HepG2 (cell line): ENCODE data around the gene INTU. TPM values are rescaled to one million over a fixed set of nuclear protein-coding genes. Genes with fewer than 3 reads are reported as not detected.

Experiments
- ATAC-seq: fragments of 200-7000 bp; cut with Tn5 transposase; 3 replicates; pipeline ENCODE4 v1.9.1; 2020; ENCODE audit warnings: mild to moderate bottlenecking, moderate library complexity
- BruUV-seq: library from RNA; stranded (reverse); fragments of 400-500 nt; replicated peaks from 2 replicates; lab custom pipeline; 2021; lab: Mats Ljungman, UMichigan
- CTCF ChIA-PET: fragments of 300-600 bp; formaldehyde crosslinking; extraction: SDS; loops from one replicate; lab custom pipeline; 2021; ENCODE audit warnings: low total read pairs, inconsistent platforms, low intra/inter-chr PET ratio; lab: Yijun Ruan, JAX
- POLR2A ChIA-PET: fragments of 350-600 bp; sonication (Branson Sonifier 250); formaldehyde crosslinking; loops from one replicate; lab custom pipeline; 2020; ENCODE audit warnings: antibody characterized with exemption, inconsistent platforms; lab: Yijun Ruan, JAX
- DNase-seq: peaks from one replicate; pipeline ENCODE4 v3.0.0-alpha.2; 2015; ENCODE audit warnings: low spot score
- FAIRE-seq: peaks from 3 replicates; lab custom pipeline; 2011; peaks lifted over from hg19 to GRCh38; lab: Jason Lieb, UNC
- H2AFZ ChIP-seq: one replicate; pipeline ENCODE4 v1.6.1; 2011; ENCODE audit warnings: low read length, inconsistent platforms
- H3K27ac ChIP-seq: fragments of 300-600 bp; 3 replicates; pipeline ENCODE4 v1.8.0; 2011; ENCODE audit warnings: mixed run types, mild to moderate bottlenecking, mixed read lengths, low read length, inconsistent platforms; ENCODE audit not compliant: insufficient read depth; ENCODE audit errors: extremely low read length
- H3K27me3 ChIP-seq, 2 experiments: fragments of 200-600 bp in 1 of 2; 2 replicates in 1 of 2; 3 replicates in 1 of 2; pipeline versions ENCODE4 v1.6.0 to v1.8.0; 2011; ENCODE audit warnings: low read length in 2 of 2, mild to moderate bottlenecking in 2 of 2, moderate library complexity in 2 of 2, inconsistent platforms in 1 of 2; ENCODE audit not compliant: insufficient read depth in 2 of 2, control insufficient read depth in 1 of 2
- H3K36me3 ChIP-seq, 2 experiments: fragments of 200-600 bp in 1 of 2; replicated peaks in 1 of 2; 2 replicates in 1 of 2; 3 replicates in 1 of 2; pipeline versions ENCODE4 v1.5.1 to v1.8.0; 2011; ENCODE audit warnings: low read length in 2 of 2, inconsistent platforms in 1 of 2; ENCODE audit not compliant: insufficient read depth in 2 of 2, control insufficient read depth in 1 of 2
- H3K4me1 ChIP-seq: 2 replicates; pipeline ENCODE4 v1.5.1; 2012; ENCODE audit warnings: low read length, inconsistent platforms; ENCODE audit not compliant: insufficient read depth
- H3K4me2 ChIP-seq: 2 replicates; pipeline ENCODE4 v1.6.0; 2011; ENCODE audit warnings: low read depth, low read length, inconsistent platforms
- H3K4me3 ChIP-seq, 3 experiments: fragments of 200-600 bp in 1 of 3; sonication (generic), shearing (Covaris generic) in 1 of 3; replicated peaks in 1 of 3; 2 replicates each; pipeline ENCODE4 v1.5.1; 2011 to 2016; ENCODE audit warnings: low read length in 3 of 3, inconsistent platforms in 2 of 3, low read depth in 2 of 3, mild to moderate bottlenecking in 2 of 3, control low read depth in 1 of 3, mixed read lengths in 1 of 3; ENCODE audit not compliant: insufficient read depth in 1 of 3
- H3K79me2 ChIP-seq: one replicate; pipeline ENCODE4 v1.6.1; 2011; ENCODE audit warnings: low read length, inconsistent platforms; ENCODE audit not compliant: insufficient read depth
- H3K9ac ChIP-seq: 2 replicates; pipeline ENCODE4 v1.6.0; 2011; ENCODE audit warnings: mild to moderate bottlenecking, low read depth, low read length, inconsistent platforms; ENCODE audit not compliant: insufficient read depth
- H3K9me3 ChIP-seq: 2 replicates; pipeline ENCODE4 v1.5.1; 2012; ENCODE audit warnings: mild to moderate bottlenecking, low read length
- H4K20me1 ChIP-seq: 2 replicates; pipeline ENCODE4 v1.6.0; 2011; ENCODE audit warnings: inconsistent platforms, mild to moderate bottlenecking, low read length, moderate library complexity; ENCODE audit not compliant: insufficient read depth
- ASH2L ChIP-seq: fragments of 300-600, 200-600 bp; sonication (generic); IDR thresholded peaks from 2 replicates; pipeline ENCODE4 v1.7.0; 2017; ENCODE audit warnings: low read depth, mild to moderate bottlenecking, moderate library complexity, mixed read lengths, low read length; ENCODE audit not compliant: insufficient read length
- BCL3 ChIP-seq: sonication (generic); formaldehyde crosslinking; IDR thresholded peaks from 2 replicates; pipeline ENCODE4 v1.5.1; 2020; ENCODE audit warnings: mild to moderate bottlenecking, missing genetic modification reagents, moderate library complexity
- HIVEP1 ChIP-seq: sonication (generic); formaldehyde crosslinking; IDR thresholded peaks from 2 replicates; pipeline ENCODE4 v1.4.0; 2020; ENCODE audit warnings: mild to moderate bottlenecking, missing genetic modification reagents
- HMG20B ChIP-seq: conservative IDR thresholded peaks from 2 replicates; pipeline ENCODE4 v1.6.1; 2016; ENCODE audit warnings: missing genetic modification reagents, missing compliant biosample characterization
- MED8 ChIP-seq: sonication (generic); formaldehyde crosslinking; IDR thresholded peaks from 2 replicates; pipeline ENCODE4 v1.8.1; 2023; ENCODE audit warnings: mild to moderate bottlenecking, missing genetic modification reagents; ENCODE audit not compliant: insufficient replicate concordance
- NFYB ChIP-seq: sonication (generic); formaldehyde crosslinking; IDR thresholded peaks from 2 replicates; pipeline ENCODE4 v1.4.0; 2020; ENCODE audit warnings: missing genetic modification reagents
- RORA ChIP-seq: sonication (generic); formaldehyde crosslinking; IDR thresholded peaks from 2 replicates; pipeline ENCODE4 v1.5.0; 2020; ENCODE audit warnings: mild to moderate bottlenecking, missing genetic modification reagents, moderate library complexity
- SMC3 ChIP-seq: IDR thresholded peaks from 2 replicates; pipeline ENCODE4 v1.6.1; 2011; ENCODE audit warnings: low read length, improper control_type of control experiment
- SSRP1 ChIP-seq: IDR thresholded peaks from 2 replicates; pipeline ENCODE4 v1.6.1; 2016; ENCODE audit warnings: control low read depth
- STAG1 ChIP-seq: sonication (generic); formaldehyde crosslinking; IDR thresholded peaks from 2 replicates; pipeline ENCODE4 v1.4.0; 2020; ENCODE audit warnings: missing genetic modification reagents
- U2AF1 ChIP-seq: fragments of 200-400 bp; formaldehyde crosslinking; optimal IDR thresholded peaks from 2 replicates; pipeline ENCODE3; 2017; ENCODE audit warnings: mild to moderate bottlenecking, low read depth, low read length
- ZBTB2 ChIP-seq: sonication (generic); formaldehyde crosslinking; IDR thresholded peaks from 2 replicates; pipeline ENCODE4 v1.8.0; 2022; ENCODE audit warnings: low read depth, missing genetic modification reagents
- ZNF335 ChIP-seq: sonication (generic); formaldehyde crosslinking; IDR thresholded peaks from 2 replicates; pipeline ENCODE4 v1.4.0; 2020; ENCODE audit warnings: missing genetic modification reagents
- ZNF460 ChIP-seq: sonication (generic); formaldehyde crosslinking; IDR thresholded peaks from 2 replicates; pipeline ENCODE4 v1.5.1; 2020; ENCODE audit warnings: missing genetic modification reagents, mild to moderate bottlenecking, borderline replicate concordance
- ZNF513 ChIP-seq: sonication (generic); formaldehyde crosslinking; conservative IDR thresholded peaks from 2 replicates; pipeline ENCODE4 v1.5.0; 2020; ENCODE audit warnings: missing genetic modification reagents
- ZNF589 ChIP-seq: sonication (generic); formaldehyde crosslinking; conservative IDR thresholded peaks from 2 replicates; pipeline ENCODE4 v1.8.0; 2022; ENCODE audit warnings: mild to moderate bottlenecking, moderate library complexity, missing genetic modification reagents
- ZNF644 ChIP-seq: IDR thresholded peaks from 2 replicates; pipeline ENCODE4 v1.6.1; 2016; ENCODE audit warnings: low read depth
- ZNF775 ChIP-seq: sonication (generic); formaldehyde crosslinking; IDR thresholded peaks from 2 replicates; pipeline ENCODE4 v1.4.0; 2020; ENCODE audit warnings: missing genetic modification reagents, mild to moderate bottlenecking, moderate library complexity, borderline replicate concordance
- WGBS: methylation state at CpG from one replicate; pipeline ENCODE4 v1.1.6; 2017; ENCODE audit warnings: low lambda C conversion rate; 5-methylcytosine and 5-hydroxymethylcytosine counted together
- in situ Hi-C: cut with HindIII; loops from 2 replicates; pipeline ENCODE4 v1.10.0; 2017; ENCODE audit warnings: low pct_unique_long_range_greater_than_20kb; ENCODE audit not compliant: extremely low pct_ligation_motif_present
- intact Hi-C: fragments of 100-400 bp; cut with micrococcal nuclease; formaldehyde crosslinking; loops from one replicate; pipeline ENCODE4 v1.10.0; 2022; ENCODE audit not compliant: unreplicated experiment
- polyA plus RNA-seq, 8 experiments: library from polyadenylated mRNA; depleted of rRNA in 3 of 8; stranded (reverse) in 7 of 8; unstranded in 1 of 8; fragments of >200 nt; fragmentation: Illumina TruSeq in 4 of 8; extraction: Trizol in 4 of 8; gene quantifications; 2 replicates each; pipeline versions ENCODE4 v1.2.1 to v1.2.3, GENCODE V29; 2011 to 2016; ENCODE audit warnings: low read depth in 4 of 8, missing spikeins in 1 of 8, mixed read lengths in 1 of 8; ENCODE audit not compliant: insufficient read depth in 1 of 8
- total RNA-seq, 5 experiments: library from RNA; depleted of rRNA; stranded (reverse); fragments of >200 nt; fragmentation: Illumina TruSeq; extraction: Trizol; gene quantifications; 2 replicates each; pipeline ENCODE4 v1.2.3, GENCODE V29; 2016; ENCODE audit warnings: low read depth in 1 of 5
- TF ChIP-seq, protein P1 (sequence below): sonication (generic); formaldehyde crosslinking; IDR thresholded peaks from 2 replicates; pipeline ENCODE4 v1.8.1; 2022; ENCODE audit warnings: mild to moderate bottlenecking, missing genetic modification reagents

INTU gene
- total and polyA plus RNA-seq, 2 of the 13 experiments (the other 11 are each of a cell fraction or from before 2014, with no cell fraction given) = 5.3 to 6.2 TPM

DNA sequence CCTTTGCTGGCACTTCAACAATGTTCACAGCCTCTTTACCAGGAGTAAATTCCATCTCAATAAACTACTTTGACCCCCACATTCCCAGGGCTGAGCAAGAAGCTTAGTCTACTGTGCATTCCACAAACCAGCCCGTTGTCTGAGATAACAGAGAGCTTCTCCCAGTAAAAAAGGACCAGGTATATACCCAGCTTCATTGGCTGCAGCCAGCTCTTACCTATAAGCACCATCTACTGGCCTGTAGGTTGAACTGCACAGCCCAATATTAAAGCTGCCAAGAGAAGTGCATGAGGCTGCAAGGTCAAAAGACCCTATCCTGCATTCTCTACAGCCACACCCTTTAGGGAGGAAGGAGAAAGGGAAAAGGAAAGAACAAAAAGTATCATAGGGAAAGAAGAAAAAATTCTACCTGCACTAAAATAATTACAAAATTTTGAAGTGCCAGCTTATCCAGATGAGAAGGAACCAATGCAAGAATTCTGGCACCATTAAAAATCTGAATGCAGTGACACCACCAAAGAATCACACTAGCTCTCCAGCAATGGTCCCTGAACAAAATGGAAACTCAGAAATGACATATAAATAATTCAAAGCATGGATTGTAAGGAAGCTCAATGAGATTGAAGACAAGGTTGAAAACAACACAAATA lies 45.7 kb upstream of the INTU start:
- ChIA-PET POLR2A (no interaction called here), CTCF (no interaction called here)
- no peaks in the 10 kb centered on the region; a peak in 1 of 5 replicates for H3K27me3 ChIP-seq
- no peaks in the 10 kb centered on the region for H4K20me1 ChIP-seq
- no peaks in the 10 kb centered on the region for H3K36me3 ChIP-seq
- no TSS peak for BruUV-seq
- no peak overlapping the region for H2AFZ ChIP-seq
- H3K4me3 ChIP-seq = no peak overlapping the region
- H3K4me1 ChIP-seq = no peaks in the 10 kb centered on the region
- no peak overlapping the region for H3K27ac ChIP-seq
- intact Hi-C loops (no loop called here), in situ Hi-C loops (no loop called here)
- H3K9ac ChIP-seq = no peak overlapping the region
- H3K9me3 ChIP-seq = no peaks in the 10 kb centered on the region
- no peak overlapping the region for H3K4me2 ChIP-seq
- peak; percentile 49 for DNase-seq
- peak; percentile 99 for ATAC-seq
- WGBS = 8% methylated on average over 1 of the region's 1 CpG
- H3K79me2 ChIP-seq = no peaks in the 10 kb centered on the region
- FAIRE-seq = peak; percentile 47
- TF ChIP-seq HMG20B (CRISPR knock-in tag) (no peak), SSRP1 (no peak), MED8 (CRISPR knock-in tag) (no peak), STAG1 (CRISPR knock-in tag) (peak; percentile 16; the same call in 1 of the 2 replicates), ZNF775 (CRISPR knock-in tag) (no peak), RORA (CRISPR knock-in tag) (no peak), ZBTB2 (no peak), ASH2L (no peak), NFYB (CRISPR knock-in tag) (no peak), ZNF644 (CRISPR knock-in tag) (peak; percentile 46; the same call in 1 of the 2 replicates), ZNF460 (CRISPR knock-in tag) (no peak), U2AF1 (no peak), ZNF335 (CRISPR knock-in tag) (no peak), SMC3 (peak; percentile 15; the same call in 1 of the 2 replicates), ZNF513 (CRISPR knock-in tag) (no peak), BCL3 (CRISPR knock-in tag) (no peak), HIVEP1 (CRISPR knock-in tag) (no peak), ZNF589 (no peak)
- TF ChIP-seq, protein P1, sequence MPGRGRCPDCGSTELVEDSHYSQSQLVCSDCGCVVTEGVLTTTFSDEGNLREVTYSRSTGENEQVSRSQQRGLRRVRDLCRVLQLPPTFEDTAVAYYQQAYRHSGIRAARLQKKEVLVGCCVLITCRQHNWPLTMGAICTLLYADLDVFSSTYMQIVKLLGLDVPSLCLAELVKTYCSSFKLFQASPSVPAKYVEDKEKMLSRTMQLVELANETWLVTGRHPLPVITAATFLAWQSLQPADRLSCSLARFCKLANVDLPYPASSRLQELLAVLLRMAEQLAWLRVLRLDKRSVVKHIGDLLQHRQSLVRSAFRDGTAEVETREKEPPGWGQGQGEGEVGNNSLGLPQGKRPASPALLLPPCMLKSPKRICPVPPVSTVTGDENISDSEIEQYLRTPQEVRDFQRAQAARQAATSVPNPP (CRISPR knock-in tag) = no peak
